Stimulated activated CD8-positive, alpha-beta memory T cell treated with anti-CD3 and anti-CD28 coated beads, Interleukin-12 subunit alpha, Interleukin-12 subunit beta, amount 100 ng/mL, for 24 hours (primary cell): ENCODE data around the gene SLC7A10.
"Not testable (repeated sequence)": the region's sequence is repeated elsewhere in the genome, so short reads cannot be mapped to it uniquely, and the experiment has no call there.

Experiments used
- DNase-seq: peaks from one replicate; pipeline ENCODE4 v3.0.0-alpha.2; 2020; ENCODE audit errors: extremely low read depth

SLC7A10 gene

DNA sequence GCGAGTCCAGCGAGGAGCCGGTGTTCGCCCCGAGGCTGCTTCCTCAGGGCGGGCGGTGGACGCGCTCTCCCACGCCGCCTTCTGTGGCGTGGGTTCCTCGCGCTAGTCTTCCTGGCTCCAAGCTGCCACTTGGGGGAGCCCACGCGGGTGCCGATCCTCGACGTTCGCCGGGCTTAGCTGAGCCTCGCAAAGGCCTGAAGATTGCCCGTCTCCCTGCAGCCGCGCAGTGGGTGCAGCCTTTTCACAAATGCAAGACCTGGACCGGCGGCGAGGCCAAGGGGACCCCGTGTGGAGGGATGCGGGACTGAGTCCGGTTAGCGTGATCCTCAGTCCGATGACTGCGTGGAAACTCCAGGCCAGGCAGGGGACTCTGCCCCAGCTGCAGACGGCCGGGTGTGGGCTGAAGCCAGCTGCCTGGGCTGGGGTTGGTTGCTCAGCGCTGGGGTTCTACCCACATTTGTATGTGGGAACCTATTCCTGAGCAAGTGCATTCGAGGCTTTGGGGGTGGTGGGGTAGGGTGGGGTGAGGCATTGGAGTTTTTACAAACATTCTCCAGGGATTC is 48.2 kb downstream of the SLC7A10 start:
- DNase-seq: peak; percentile 32

DNA sequence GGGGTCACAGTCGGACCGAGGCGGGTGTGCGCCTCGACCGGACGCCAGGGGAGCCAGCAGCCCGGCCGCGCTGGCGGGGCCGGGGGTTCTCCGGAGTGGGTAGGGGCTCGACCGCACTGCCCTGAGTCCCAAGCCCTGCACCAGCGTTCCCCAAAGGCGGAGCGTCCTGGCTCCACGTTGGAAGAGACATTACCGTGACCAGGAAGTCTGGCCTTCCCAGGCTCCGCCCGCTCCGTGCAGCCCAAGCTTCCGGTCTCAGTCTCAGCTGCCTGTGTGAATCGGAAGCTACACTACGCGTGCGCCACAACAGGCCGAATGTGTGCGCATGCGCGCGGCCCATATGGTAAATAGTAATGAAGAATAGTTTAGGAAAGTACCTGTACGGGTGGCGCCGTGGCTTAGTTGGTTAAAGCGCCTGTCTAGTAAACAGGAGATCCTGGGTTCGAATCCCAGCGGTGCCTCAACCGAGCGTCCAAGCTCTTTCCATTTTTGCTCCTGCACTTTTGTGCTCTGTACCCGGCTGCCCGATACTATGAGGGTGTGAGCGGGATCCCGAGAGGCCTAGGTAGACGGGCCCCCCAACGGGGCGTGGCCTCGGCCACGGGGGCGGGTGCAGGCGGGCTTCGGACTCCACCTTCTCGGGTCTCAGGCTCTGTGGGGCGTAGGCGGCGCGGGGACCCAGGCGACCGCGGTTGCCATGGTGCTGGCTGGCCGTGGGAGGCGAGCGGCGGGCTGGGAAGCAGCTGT is 48.8 kb downstream of the SLC7A10 start:
- DNase-seq: peak; percentile 93

DNA sequence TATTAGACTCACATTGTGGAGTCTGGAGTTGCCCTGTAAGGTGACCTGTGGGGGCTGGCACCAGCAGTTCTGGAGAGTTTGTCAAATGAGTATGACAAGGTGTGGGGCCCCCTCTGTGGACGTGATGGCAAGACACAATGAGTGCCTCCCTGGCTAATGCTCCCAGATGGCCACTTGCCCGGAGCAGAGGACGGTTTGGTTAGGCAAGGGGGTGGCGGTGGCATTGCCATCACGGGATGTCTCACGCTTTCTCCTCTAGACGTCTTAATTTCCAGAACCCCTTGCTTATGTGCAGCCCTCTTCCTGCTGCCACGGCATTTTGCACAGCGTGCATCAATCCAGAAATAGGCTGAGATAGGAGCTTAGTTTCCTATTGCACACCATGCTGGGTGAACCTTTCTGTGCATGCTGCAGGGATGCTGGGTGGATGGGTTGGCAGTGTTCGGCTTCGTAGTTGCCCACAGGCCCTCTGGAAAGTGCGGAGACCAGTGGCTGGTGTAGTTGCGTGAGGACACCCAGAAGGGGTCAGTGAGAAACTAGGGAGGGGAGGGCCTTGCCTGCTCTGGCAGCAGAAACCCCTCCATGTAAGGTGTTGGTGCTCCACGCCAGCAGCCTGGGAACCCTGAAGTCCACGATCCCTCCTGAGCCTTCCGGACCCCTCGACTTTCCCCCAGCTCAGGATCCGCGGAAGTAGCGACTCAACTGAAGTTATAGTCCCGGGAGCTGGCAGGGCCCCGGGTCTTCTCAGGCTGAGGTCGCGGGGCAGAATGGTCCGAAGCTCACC is 49.6 kb downstream of the SLC7A10 start:
- DNase-seq: no peak

DNA sequence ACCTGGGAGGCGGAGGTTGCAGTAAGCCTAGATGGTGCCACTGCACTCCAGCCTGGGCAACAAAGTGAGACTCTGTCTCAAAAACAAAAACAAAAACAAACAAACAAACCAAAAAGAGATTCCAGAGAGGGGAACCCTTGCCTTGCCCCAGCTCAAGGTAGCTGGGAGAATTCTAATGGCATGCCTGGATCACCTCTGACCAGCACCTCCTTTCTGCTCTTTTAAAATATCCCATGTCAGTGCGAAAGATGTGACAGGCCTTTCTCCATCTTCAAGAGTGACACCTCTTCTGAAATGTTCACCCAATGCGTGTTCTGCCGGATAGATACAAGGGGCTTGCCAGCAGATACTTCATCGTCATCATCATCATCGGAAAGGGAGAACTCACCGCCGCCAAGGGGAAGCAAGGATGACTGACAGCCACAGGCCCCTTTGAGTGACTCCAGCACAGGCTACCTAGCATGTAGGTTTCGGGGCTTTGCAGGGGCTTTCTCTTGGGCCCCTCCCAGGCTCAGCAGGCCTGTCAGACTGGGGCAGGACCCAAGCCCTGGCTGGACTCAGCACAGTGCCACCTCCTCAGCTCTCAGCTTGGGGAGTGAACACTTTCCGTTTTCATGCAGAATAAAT is 50.4 kb downstream of the SLC7A10 start:
- no peak for DNase-seq

DNA sequence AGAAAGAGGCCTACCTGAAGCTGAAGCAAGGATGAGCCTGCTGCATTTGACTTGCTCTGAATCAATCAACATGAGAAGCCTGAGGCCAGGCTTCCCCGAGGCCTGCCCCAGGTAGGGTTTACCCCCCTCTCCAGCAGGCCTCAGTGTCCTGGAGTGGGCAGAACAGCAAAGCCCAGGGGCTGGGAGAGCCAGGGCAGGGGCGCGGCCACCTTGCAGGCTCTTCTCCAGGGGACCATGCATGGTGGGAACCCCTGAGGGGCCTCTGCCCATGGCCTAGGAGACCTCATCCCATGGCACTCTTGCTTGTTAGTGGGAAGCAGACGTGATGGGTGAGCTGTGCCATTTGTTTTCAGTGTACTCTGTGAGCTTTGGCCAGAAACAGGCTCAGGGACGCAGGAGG is 51.5 kb downstream of the SLC7A10 start:
- DNase-seq: no peak

DNA sequence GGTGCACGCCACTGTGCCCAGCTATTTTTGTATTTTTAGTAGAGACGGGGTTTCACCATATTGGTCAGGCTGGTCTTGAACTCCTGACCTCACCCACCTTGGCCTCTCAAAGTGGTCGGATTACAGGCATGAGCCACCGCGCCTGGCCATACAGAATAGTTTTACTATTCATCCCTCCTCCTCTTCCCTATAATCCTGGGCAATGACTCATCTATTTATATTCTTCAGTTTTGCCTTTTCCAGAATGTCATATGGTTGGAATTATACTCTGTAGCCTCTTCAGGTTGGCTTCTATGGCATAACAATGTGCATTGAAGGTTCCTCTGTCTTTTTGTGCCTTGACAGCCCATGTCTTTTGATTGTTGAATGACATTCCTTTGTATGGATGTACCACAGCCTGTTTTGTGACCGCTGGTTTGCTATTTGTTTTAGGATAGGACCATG is 53.7 kb downstream of the SLC7A10 start:
- DNase-seq: no peak

DNA sequence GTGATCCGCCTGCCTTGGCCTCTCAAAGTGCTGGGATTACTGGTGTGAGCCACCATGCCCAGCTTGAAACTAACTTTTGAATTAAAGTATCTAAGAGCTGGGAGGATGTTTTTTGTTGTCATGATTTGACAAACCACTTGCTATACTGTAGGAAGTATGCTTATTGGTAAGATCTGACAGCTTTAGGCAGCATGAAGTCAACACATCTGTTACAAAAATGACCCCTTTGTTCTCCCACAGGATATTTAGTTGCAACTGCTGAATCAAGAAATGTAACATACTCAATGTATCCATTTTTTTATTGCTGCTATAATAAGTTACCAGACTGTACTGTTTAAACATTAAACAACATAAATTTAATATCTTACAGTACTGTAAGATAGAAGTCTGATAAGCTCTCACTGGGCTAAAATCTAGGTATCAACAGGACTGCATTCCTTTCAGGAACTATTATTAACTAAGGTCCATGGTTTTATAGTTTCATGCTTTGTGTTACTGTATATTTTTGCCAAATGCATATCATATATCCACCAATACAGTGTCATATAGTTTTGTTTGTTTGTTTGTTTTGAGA is 54.3 kb downstream of the SLC7A10 start:
- DNase-seq: no peak

DNA sequence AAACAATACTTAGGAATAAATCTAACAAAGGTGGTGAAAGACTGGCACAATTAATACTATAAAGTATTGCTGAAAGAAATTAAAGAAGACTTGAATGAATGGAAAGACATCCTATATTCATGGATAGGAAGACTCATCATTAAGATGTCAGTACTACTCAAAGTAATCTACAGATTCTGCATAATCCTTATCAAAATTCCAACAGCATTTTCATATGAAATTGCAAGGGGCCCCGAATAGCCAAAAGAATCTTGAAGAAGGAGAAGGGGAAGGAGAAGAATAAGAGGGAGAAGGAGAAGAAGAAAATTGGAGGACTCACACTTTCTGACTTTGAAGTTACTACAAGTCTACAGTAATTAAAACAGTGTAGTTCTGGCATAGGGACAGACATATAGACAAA is 57.1 kb downstream of the SLC7A10 start:
- DNase-seq: no peak

DNA sequence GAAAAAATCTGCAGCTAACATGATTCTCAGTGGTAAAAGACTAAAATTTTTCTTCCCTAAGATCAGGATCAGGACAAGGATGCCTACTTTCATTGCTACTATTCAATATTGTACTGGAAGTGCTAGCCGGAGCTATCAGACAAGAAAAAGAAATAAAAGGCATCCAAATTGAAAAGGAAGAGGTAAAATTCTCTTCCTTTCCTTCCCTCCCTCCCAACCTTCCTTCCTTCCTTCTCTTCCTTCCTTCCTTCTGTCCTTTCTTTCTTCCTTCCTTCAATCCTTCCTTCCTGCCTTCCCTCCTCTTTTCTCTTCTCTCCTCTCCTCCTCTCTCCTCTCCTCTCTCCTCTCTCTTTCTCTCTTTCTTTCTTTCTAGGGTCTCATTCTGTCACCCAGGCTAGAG is 58.2 kb downstream of the SLC7A10 start:
- no peak for DNase-seq

DNA sequence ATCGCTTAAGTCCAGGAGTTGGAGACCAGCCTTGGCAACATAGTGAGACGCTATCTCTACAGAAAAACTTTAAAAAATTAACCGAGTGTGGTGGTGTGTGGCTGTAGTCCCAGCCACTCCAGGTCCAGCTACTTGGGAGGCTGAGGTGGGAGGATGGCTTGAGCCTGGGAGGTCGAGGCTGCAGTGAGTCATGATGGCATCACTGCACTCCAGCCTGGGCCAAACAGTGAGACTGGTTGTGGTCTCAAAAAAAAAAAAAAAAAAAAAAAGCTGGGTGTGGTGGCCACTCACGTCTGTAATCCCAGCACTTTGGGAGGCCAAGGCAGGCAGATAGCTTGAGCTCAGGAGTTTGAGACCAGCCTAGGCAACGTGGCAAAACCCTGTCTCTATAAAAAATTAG is 59.6 kb downstream of the SLC7A10 start:
- not testable (repeated sequence) for DNase-seq

DNA sequence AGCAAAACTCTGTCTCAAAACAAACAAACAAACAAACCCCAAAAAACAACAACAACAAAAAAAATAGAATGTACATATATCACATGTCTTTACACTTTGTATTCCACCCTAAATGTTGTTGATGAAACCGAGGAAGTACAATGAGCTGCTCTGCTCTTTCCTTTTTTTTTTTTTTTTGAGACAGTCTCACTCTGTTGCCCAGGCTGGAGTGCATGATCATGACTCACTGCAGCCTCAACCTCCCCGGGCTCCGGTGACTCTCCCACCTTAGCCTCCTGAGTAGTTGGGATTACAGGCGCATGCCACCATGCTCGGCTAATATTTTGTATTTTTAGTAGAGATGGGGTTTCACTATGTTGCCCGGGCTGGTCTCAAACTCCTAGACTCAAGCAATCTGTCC is 62.2 kb downstream of the SLC7A10 start:
- DNase-seq: no peak

DNA sequence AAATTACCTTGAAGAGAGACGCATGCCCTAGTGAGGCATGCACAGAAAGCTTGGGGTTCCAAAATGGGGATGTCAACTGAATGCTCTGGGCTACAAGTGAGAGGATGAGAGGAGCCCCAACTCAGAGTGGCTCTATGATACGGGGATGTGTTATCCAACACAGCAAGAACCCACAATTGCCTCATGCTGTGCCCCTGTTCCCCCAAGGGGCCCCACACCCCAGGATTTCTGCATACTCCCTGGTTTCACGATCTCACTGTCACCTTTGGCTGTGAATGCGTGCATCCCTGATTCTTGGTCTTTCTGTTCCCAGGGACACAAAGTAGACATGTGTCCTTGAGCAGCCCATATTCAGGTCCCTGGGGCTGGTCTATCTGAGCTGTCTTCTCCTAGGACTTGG is 64.4 kb downstream of the SLC7A10 start:
- DNase-seq: no peak

DNA sequence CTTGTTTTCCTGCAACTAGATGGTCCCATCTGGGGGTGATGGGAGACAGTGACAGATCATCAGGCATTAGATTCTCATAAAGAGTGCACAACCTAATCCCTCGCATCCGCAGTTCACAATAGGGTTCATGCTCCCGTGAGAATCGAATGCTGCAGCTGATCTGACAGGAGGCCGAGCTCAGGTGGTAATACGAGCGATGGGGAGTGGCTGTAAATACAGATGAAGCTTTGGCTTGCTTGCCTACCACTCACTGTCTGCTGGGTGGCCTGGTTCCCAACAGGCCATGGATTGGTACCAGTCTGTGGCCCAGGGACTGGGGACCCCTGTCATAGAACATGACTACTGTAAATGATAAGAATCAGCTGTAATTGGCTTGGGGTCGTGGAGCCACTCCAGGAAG is 65.8 kb downstream of the SLC7A10 start:
- no peak for DNase-seq

DNA sequence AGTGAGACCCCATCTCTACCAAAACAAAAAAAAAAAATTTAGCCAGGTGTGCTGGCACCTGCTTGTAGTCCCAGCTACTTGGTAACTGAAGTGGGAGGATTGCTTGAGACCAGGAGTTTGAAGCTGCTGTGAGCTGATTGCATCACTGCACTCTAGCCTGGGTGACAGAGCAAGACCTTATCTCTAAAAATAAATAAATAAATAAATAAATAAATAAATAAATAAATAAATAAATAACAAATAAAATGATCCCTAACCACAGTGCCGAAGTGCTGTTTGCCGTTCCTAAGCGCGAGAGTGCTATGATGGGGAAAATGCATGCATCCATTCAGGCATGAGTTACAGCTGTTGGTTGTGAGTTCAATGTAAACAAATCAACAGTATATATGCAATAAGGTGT is 66.5 kb downstream of the SLC7A10 start:
- no peak for DNase-seq
